ENCODE measurements around the gene CCT5.

- TF ChIP-seq CTCF (conservative IDR thresholded peaks at IDR 0.05; ENCODE audit: low read depth, low read length) (peak; percentile 40; the same call in 1 of the 2 replicates), EZH2 (IDR thresholded peaks at IDR 0.05; ENCODE audit: borderline replicate concordance, low read depth, low read length, poor library complexity, severe bottlenecking) (no peak)
Observed at GRCh38 chr5:10233505-10233904, 16.6 kb upstream of the CCT5 start.
